Right lobe of liver (tissue), 4 donors: ENCODE measurements around the gene PRPF39.

Experiments
- POLR2A ChIP-seq: fragments of 450-650 bp; IDR thresholded peaks from one replicate; pipeline ENCODE4 v1.6.1; 2017; ENCODE audit warnings: antibody characterized with exemption, mild to moderate bottlenecking
- TF ChIP-seq, protein P1 (sequence below), 4 donors: fragments of 200-600 bp in 3 of 4; fragments of 450-650 bp in 1 of 4; IDR thresholded peaks; one replicate each; pipeline versions ENCODE4 v1.5.1 to v1.8.0; 2016 to 2022; ENCODE audit warnings: antibody characterized with exemption in 4 of 4, mild to moderate bottlenecking in 2 of 4
- donor health status: DM: no; HTN: no; CAD: no.
- donor health status: DM: no; HTN: no; CAD: no.
- donor health status: DM: no; HTN: yes; CAD: no.

DNA sequence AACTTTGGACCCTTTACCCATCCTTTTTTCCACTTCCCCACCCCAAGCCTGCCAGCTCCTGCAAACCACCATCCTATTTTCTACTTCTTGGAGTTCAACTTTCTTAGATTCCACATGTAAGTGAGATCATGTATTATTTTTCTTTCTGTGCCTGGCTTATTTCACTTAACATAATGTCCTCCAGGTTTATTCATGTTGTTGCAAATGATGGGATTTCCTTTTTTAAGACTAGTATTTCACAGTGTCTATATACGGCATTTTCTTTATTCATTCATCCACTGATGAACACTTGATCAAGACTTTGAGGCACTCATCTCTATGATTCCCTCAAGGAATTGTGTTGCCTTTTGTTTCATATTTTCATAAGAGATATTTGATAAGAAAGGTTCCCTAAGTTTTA lies 5.6 kb upstream of the PRPF39 start:
- TF ChIP-seq, protein P1, sequence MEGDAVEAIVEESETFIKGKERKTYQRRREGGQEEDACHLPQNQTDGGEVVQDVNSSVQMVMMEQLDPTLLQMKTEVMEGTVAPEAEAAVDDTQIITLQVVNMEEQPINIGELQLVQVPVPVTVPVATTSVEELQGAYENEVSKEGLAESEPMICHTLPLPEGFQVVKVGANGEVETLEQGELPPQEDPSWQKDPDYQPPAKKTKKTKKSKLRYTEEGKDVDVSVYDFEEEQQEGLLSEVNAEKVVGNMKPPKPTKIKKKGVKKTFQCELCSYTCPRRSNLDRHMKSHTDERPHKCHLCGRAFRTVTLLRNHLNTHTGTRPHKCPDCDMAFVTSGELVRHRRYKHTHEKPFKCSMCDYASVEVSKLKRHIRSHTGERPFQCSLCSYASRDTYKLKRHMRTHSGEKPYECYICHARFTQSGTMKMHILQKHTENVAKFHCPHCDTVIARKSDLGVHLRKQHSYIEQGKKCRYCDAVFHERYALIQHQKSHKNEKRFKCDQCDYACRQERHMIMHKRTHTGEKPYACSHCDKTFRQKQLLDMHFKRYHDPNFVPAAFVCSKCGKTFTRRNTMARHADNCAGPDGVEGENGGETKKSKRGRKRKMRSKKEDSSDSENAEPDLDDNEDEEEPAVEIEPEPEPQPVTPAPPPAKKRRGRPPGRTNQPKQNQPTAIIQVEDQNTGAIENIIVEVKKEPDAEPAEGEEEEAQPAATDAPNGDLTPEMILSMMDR (IDR thresholded peaks at IDR 0.05) = no peak
- TF ChIP-seq POLR2A = no peak
